BJ (cell line): ENCODE data around the gene KRTAP2-3. TPM values are rescaled to one million over a fixed set of nuclear protein-coding genes. Genes with fewer than 3 reads are reported as not detected.
"Not testable (repeated sequence)": the region's sequence is repeated elsewhere in the genome, so short reads cannot be mapped to it uniquely, and the experiment has no call there.

ENCODE experiments used
- CTCF ChIA-PET: fragments of 350-600 bp; formaldehyde crosslinking; extraction: SDS; loops from one replicate; lab custom pipeline; 2021; ENCODE audit warnings: antibody characterized with exemption, inconsistent platforms; lab: Yijun Ruan, JAX
- POLR2A ChIA-PET: fragments of 300-600 bp; sonication (Branson Sonifier 250); formaldehyde crosslinking; extraction: SDS; loops from one replicate; lab custom pipeline; 2021; ENCODE audit warnings: antibody characterized with exemption; lab: Charles Lee
- DNase-seq: peaks from one replicate; pipeline ENCODE4 v3.0.0-alpha.2; 2011; ENCODE audit warnings: low read depth
- H3K27me3 ChIP-seq: 2 replicates; pipeline ENCODE4 v1.6.0; 2011; ENCODE audit warnings: low read length; ENCODE audit not compliant: control insufficient read depth, insufficient read depth
- H3K36me3 ChIP-seq: 2 replicates; pipeline ENCODE4 v1.5.1; 2011; ENCODE audit warnings: low read length; ENCODE audit not compliant: control insufficient read depth, insufficient read depth
- H3K4me3 ChIP-seq: 2 replicates; pipeline ENCODE4 v1.5.1; 2011; ENCODE audit warnings: low read depth, mild to moderate bottlenecking, control low read depth, low read length
- CTCF ChIP-seq: IDR thresholded peaks from 2 replicates; pipeline ENCODE4 v1.5.1; 2011; ENCODE audit warnings: low read depth, mild to moderate bottlenecking, control low read depth, inconsistent platforms, low read length, moderate library complexity; ENCODE audit not compliant: insufficient read depth
- polyA plus RNA-seq: library from polyadenylated mRNA; depleted of rRNA; stranded (reverse); fragments of >200 nt; gene quantifications from 2 replicates; pipeline ENCODE4 v1.2.3, GENCODE V29; 2011

KRTAP2-3 gene
- polyA plus RNA-seq, 1 experiment, result 1.4 TPM

GRCh38 chr17:41042953-41043352 is 17.0 kb downstream of the KRTAP2-3 start:
- CTCF ChIA-PET, result no interaction called here
- POLR2A ChIA-PET, result no interaction called here
- Histone ChIP-seq H3K27me3 (no peaks in the 10 kb centered on the region), H3K36me3 (no peaks in the 10 kb centered on the region), H3K4me3 (no peak overlapping the region)
- TF ChIP-seq CTCF, result no peak
- no peak for DNase-seq

- TF ChIP-seq CTCF, result 0 out of 2 replicates have a peak, but pooled peaks have one; percentile 9
- H3K4me3 ChIP-seq, H3K27me3 ChIP-seq, DNase-seq, H3K36me3 ChIP-seq, POLR2A ChIA-PET: not testable (repeated sequence)
- CTCF ChIA-PET, result interaction anchor here (1.1 to 1.4 kb wide), 2 partner anchors 11 to 288 kb away, joined by 3 to 4 read pairs; partner anchors contain the start of gene KRTAP1-4
Measured at GRCh38 chr17:41040783-41041571, 18.9 kb downstream of the KRTAP2-3 start, which contains the start of gene KRTAP1-1. Gene KRTAP1-1, minus strand, starts transcription at chr17:41041450. Its CDS starts 53 bp downstream, at chr17:41041397.

GRCh38 chr17:41037853-41038350 is 22.0 kb downstream of the KRTAP2-3 start:
- Histone ChIP-seq H3K4me3 (no peak overlapping the region), H3K27me3 (no peaks in the 10 kb centered on the region), H3K36me3 (no peaks in the 10 kb centered on the region)
- ChIA-PET CTCF (no interaction called here), POLR2A (no interaction called here)
- TF ChIP-seq CTCF, result no peak
- DNase-seq, result no peak

- DNase-seq, H3K27me3 ChIP-seq, CTCF ChIA-PET, H3K4me3 ChIP-seq, H3K36me3 ChIP-seq, POLR2A ChIA-PET: not testable (repeated sequence)
Measured at GRCh38 chr17:41034346-41034935, 25.5 kb downstream of the KRTAP2-3 start, which contains the start of gene KRTAP1-3. Gene KRTAP1-3, minus strand, starts transcription at chr17:41034874. Its CDS starts 53 bp downstream, at chr17:41034821.

- DNase-seq, result no peak
- no peaks in the 10 kb centered on the region for H3K27me3 ChIP-seq
- TF ChIP-seq CTCF, result no peak
- H3K4me3 ChIP-seq, result no peak within 1 kb of the TSS
- H3K36me3 ChIP-seq, result no peaks in the 10 kb centered on the region
- POLR2A ChIA-PET, result no interaction called here
- CTCF ChIA-PET, result interaction anchor here (1.0 to 1.6 kb wide), 4 partner anchors 11 to 122 kb away, joined by 3 to 5 read pairs (median 4); partner anchors contain the start of genes KRTAP1-1 and KRTAP2-1
Measured at GRCh38 chr17:41029633-41030245, 30.2 kb downstream of the KRTAP2-3 start, which contains the start of gene KRTAP1-4. Gene KRTAP1-4, minus strand, starts transcription at chr17:41030195. Its CDS starts 117 bp downstream, at chr17:41030078.
